22Rv1 (cell line): ENCODE measurements around the gene MAGI1.

Source experiments
- ZFX ChIP-seq: fragments of 450-650 bp; IDR thresholded peaks from 2 replicates; pipeline ENCODE4 v1.6.1; 2017; ENCODE audit warnings: antibody characterized with exemption, borderline replicate concordance
- TF ChIP-seq, protein P1 (sequence below): fragments of 450-650 bp; IDR thresholded peaks from 2 replicates; pipeline ENCODE4 v1.5.1; 2017; ENCODE audit warnings: mild to moderate bottlenecking

GRCh38 chr3:65438096-65438495 lies 600.6 kb downstream of the MAGI1 start:
- TF ChIP-seq, protein P1, sequence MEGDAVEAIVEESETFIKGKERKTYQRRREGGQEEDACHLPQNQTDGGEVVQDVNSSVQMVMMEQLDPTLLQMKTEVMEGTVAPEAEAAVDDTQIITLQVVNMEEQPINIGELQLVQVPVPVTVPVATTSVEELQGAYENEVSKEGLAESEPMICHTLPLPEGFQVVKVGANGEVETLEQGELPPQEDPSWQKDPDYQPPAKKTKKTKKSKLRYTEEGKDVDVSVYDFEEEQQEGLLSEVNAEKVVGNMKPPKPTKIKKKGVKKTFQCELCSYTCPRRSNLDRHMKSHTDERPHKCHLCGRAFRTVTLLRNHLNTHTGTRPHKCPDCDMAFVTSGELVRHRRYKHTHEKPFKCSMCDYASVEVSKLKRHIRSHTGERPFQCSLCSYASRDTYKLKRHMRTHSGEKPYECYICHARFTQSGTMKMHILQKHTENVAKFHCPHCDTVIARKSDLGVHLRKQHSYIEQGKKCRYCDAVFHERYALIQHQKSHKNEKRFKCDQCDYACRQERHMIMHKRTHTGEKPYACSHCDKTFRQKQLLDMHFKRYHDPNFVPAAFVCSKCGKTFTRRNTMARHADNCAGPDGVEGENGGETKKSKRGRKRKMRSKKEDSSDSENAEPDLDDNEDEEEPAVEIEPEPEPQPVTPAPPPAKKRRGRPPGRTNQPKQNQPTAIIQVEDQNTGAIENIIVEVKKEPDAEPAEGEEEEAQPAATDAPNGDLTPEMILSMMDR, result no peak
- no peak for TF ChIP-seq ZFX
